Measurements from ENCODE around the gene ARHGEF1.
"Not testable (repeated sequence)": the region's sequence is repeated elsewhere in the genome, so short reads cannot be mapped to it uniquely, and the experiment has no call there.

Gene ARHGEF1

GRCh38 chr19:41910240-41910991, 27.4 kb downstream of the ARHGEF1 start:
- DNase-seq (ENCODE audit: low read depth): no peak
- no peak for TF ChIP-seq CTCF (IDR thresholded peaks at IDR 0.05; ENCODE audit: control insufficient read depth, insufficient read depth, low read depth, low read length, missing control alignments)
- no peak overlapping the region for H3K4me3 ChIP-seq (ENCODE audit: control insufficient read depth, low read depth, low read length)

- no peak for TF ChIP-seq CTCF (IDR thresholded peaks at IDR 0.05; ENCODE audit: control insufficient read depth, insufficient read depth, low read depth, low read length, missing control alignments)
- no peak for DNase-seq (ENCODE audit: low read depth)
- H3K4me3 ChIP-seq (ENCODE audit: control insufficient read depth, low read depth, low read length): no peak overlapping the region
These were observed 28.3 kb downstream of the ARHGEF1 start for GRCh38 chr19:41910992-41911888.

GRCh38 chr19:41911889-41912731, 29.1 kb downstream of the ARHGEF1 start:
- no peak for TF ChIP-seq CTCF (IDR thresholded peaks at IDR 0.05; ENCODE audit: control insufficient read depth, insufficient read depth, low read depth, low read length, missing control alignments)
- no peak overlapping the region for H3K4me3 ChIP-seq (ENCODE audit: control insufficient read depth, low read depth, low read length)
- DNase-seq (ENCODE audit: low read depth): no peak

- TF ChIP-seq CTCF (IDR thresholded peaks at IDR 0.05; ENCODE audit: control insufficient read depth, insufficient read depth, low read depth, low read length, missing control alignments): no peak
- H3K4me3 ChIP-seq (ENCODE audit: control insufficient read depth, low read depth, low read length): no peak overlapping the region
- DNase-seq (ENCODE audit: low read depth): no peak
These were observed 30.0 kb downstream of the ARHGEF1 start for GRCh38 chr19:41912899-41913537.

GRCh38 chr19:41913538-41914423, 30.8 kb downstream of the ARHGEF1 start:
- no peak for DNase-seq (ENCODE audit: low read depth)
- no peak for TF ChIP-seq CTCF (IDR thresholded peaks at IDR 0.05; ENCODE audit: control insufficient read depth, insufficient read depth, low read depth, low read length, missing control alignments)
- no peak overlapping the region for H3K4me3 ChIP-seq (ENCODE audit: control insufficient read depth, low read depth, low read length)

- not testable (repeated sequence) for DNase-seq (ENCODE audit: low read depth); H3K4me3 ChIP-seq (ENCODE audit: control insufficient read depth, low read depth, low read length)
These were observed 31.4 kb downstream of the ARHGEF1 start for GRCh38 chr19:41914424-41914834.

Data from AG09309 (cell line).